HG03439 (cell line): ENCODE data around the gene C6orf52.
A peak's percentile ranks its signal among the peaks of the same experiment; 100 is the strongest.

ENCODE experiments used
- ATAC-seq: cut with Tn5 transposase; IDR thresholded peaks from one replicate; pipeline ENCODE4 v1.9.1; 2021; ENCODE audit warnings: mild to moderate bottlenecking, moderate library complexity; ENCODE audit not compliant: unreplicated experiment

Gene C6orf52

GRCh38 chr6:10658910-10659698, 35.3 kb downstream of the C6orf52 start:
- ATAC-seq = no peak

- ATAC-seq = no peak
These were observed 38.8 kb downstream of the C6orf52 start for GRCh38 chr6:10655508-10656055.

- ATAC-seq = no peak
These were observed 50.2 kb downstream of the C6orf52 start for GRCh38 chr6:10644225-10644624.

- ATAC-seq = no peak
These were observed 51.2 kb downstream of the C6orf52 start for GRCh38 chr6:10643201-10643651.

GRCh38 chr6:10641528-10641927, 52.9 kb downstream of the C6orf52 start:
- ATAC-seq = no peak

GRCh38 chr6:10640412-10640811, 54.0 kb downstream of the C6orf52 start:
- ATAC-seq = no peak

- no peak for ATAC-seq
These were observed 61.2 kb downstream of the C6orf52 start for GRCh38 chr6:10633216-10633615.

GRCh38 chr6:10630178-10630577, 64.2 kb downstream of the C6orf52 start:
- ATAC-seq = no peak

GRCh38 chr6:10627800-10628199, 66.6 kb downstream of the C6orf52 start:
- no peak for ATAC-seq

- peak; percentile 83 for ATAC-seq
These were observed 68.2 kb downstream of the C6orf52 start for GRCh38 chr6:10626154-10626741.

- ATAC-seq = no peak
These were observed 69.6 kb downstream of the C6orf52 start for GRCh38 chr6:10624836-10625235.

- ATAC-seq = no peak
These were observed 72.6 kb downstream of the C6orf52 start for GRCh38 chr6:10621847-10622246.
